CD4-positive, alpha-beta T cell treated with Interleukin-15 for 4 hours (primary cell): ENCODE results near the gene SALL3.

Experiments
- DNase-seq: peaks from one replicate; pipeline ENCODE4 v3.0.0-alpha.2; 2020; ENCODE audit warnings: low spot score

SALL3 gene

GRCh38 chr18:78980777-78981380 lies 1.3 kb downstream of the SALL3 start:
- DNase-seq = no peak

GRCh38 chr18:78981394-78981831 lies 1.8 kb downstream of the SALL3 start:
- no peak for DNase-seq

GRCh38 chr18:78981989-78982620 lies 2.5 kb downstream of the SALL3 start:
- no peak for DNase-seq

- no peak for DNase-seq
These were observed 3.9 kb downstream of the SALL3 start for GRCh38 chr18:78983512-78983911.

GRCh38 chr18:78984941-78985784 lies 5.5 kb downstream of the SALL3 start:
- no peak for DNase-seq

GRCh38 chr18:78986018-78986481 lies 6.4 kb downstream of the SALL3 start:
- no peak for DNase-seq

- no peak for DNase-seq
These were observed 11.8 kb downstream of the SALL3 start for GRCh38 chr18:78991446-78991845.

- no peak for DNase-seq
These were observed 12.7 kb downstream of the SALL3 start for GRCh38 chr18:78992041-78993011.

- DNase-seq = no peak
These were observed 13.7 kb downstream of the SALL3 start for GRCh38 chr18:78993014-78993926.

- no peak for DNase-seq
These were observed 14.4 kb downstream of the SALL3 start for GRCh38 chr18:78994000-78994399.

- DNase-seq = no peak
These were observed 14.9 kb downstream of the SALL3 start for GRCh38 chr18:78994531-78994930.

- DNase-seq = no peak
These were observed 15.5 kb downstream of the SALL3 start for GRCh38 chr18:78994977-78995582.

GRCh38 chr18:78995740-78996395 lies 16.2 kb downstream of the SALL3 start:
- no peak for DNase-seq

- DNase-seq = no peak
These were observed 17.3 kb downstream of the SALL3 start for GRCh38 chr18:78996741-78997490.

GRCh38 chr18:78998371-78999071 lies 18.9 kb downstream of the SALL3 start:
- DNase-seq = no peak

- no peak for DNase-seq
These were observed 20.3 kb downstream of the SALL3 start for GRCh38 chr18:78999939-79000338.

- no peak for DNase-seq
These were observed 21.4 kb downstream of the SALL3 start for GRCh38 chr18:79000997-79001396.

GRCh38 chr18:79005653-79006052 lies 26.0 kb downstream of the SALL3 start:
- no peak for DNase-seq
